ENCODE results near the gene ASCC3. TPM values are rescaled to one million over a fixed set of nuclear protein-coding genes. Genes with fewer than 3 reads are reported as not detected.

ASCC3 gene
- total and polyA plus RNA-seq, 2 of the 4 experiments (the other 2 are of a cell fraction): 25.8 to 104 TPM

- ATAC-seq (ENCODE audit: low read depth): no peak
- no peaks in the 10 kb centered on the region; the same call in 1 of the 2 replicates for H3K4me1 ChIP-seq (ENCODE audit: control insufficient read depth, insufficient read depth, low read length)
- no peak overlapping the region for H2BK5ac ChIP-seq (ENCODE audit: low read depth, low read length, poor library complexity, severe bottlenecking)
- no peak overlapping the region for H3K18ac ChIP-seq (ENCODE audit: low read depth, low read length)
- peaks cover 9 to 13% of the 10 kb centered on the region in 2 experiments; a peak in 3 of 4 replicates for H3K79me1 ChIP-seq (ENCODE audit: low read depth in 1 of 2, low read length in 2 of 2)
- H2BK20ac ChIP-seq (ENCODE audit: low read depth, low read length): no peak overlapping the region
- no peaks in the 10 kb centered on the region for H3K36me3 ChIP-seq (ENCODE audit: control insufficient read depth, insufficient read depth, low read length)
- dilution Hi-C loops (cut with HindIII; ENCODE audit: low sequenced_read_pairs, unreplicated experiment): no loop called here
- no peaks in the 10 kb centered on the region for H3K9me1 ChIP-seq (ENCODE audit: insufficient read depth, low read length)
- WGBS, 2 experiments (ENCODE audit: extremely low coverage in 2 of 2, insufficient read length in 1 of 2): no CpG with 5 or more reads among the region's 2 CpGs
- H3K4me3 ChIP-seq (ENCODE audit: insufficient read depth, low read depth, low read length): no peak overlapping the region
- H3K27ac ChIP-seq (ENCODE audit: insufficient read depth, low read length): no peak overlapping the region
- no peak overlapping the region for H3K9ac ChIP-seq (ENCODE audit: low read depth, low read length)
- no peak overlapping the region for H3K23ac ChIP-seq (ENCODE audit: low read depth, low read length)
- no peaks in the 10 kb centered on the region for H4K20me1 ChIP-seq (ENCODE audit: insufficient read depth, low read length)
- no peak overlapping the region for H4K8ac ChIP-seq (ENCODE audit: low read depth in 2 of 2, low read length in 2 of 2)
- no peak overlapping the region for H3K4ac ChIP-seq (ENCODE audit: low read depth, low read length)
- no peak overlapping the region for H2AK5ac ChIP-seq (ENCODE audit: low read depth, low read length)
- H3K14ac ChIP-seq (replicated peaks; ENCODE audit: low read depth, low read length): no peak overlapping the region
- no peak overlapping the region for H2AK9ac ChIP-seq (replicated peaks; ENCODE audit: low read depth, low read length, poor library complexity)
- H2BK15ac ChIP-seq (ENCODE audit: low read depth, low read length): no peak overlapping the region
- peak overlapping the region; percentile 77 for H3K4me2 ChIP-seq (ENCODE audit: low read depth, low read length)
- H2BK120ac ChIP-seq (ENCODE audit: low read depth, low read length): no peak overlapping the region
- ChIA-PET CTCF (no interaction called here), POLR2A (ENCODE audit: unreplicated experiment) (no interaction called here)
- no peak overlapping the region for H4K5ac ChIP-seq (ENCODE audit: low read depth, low read length)
- TF ChIP-seq RAD21 (IDR thresholded peaks at IDR 0.05; ENCODE audit: low read length) (no peak), MAFK (IDR thresholded peaks at IDR 0.05; ENCODE audit: low read depth, low read length) (no peak), MAZ (IDR thresholded peaks at IDR 0.05; ENCODE audit: borderline replicate concordance, low read depth, low read length) (no peak), BHLHE40 (IDR thresholded peaks at IDR 0.05; ENCODE audit: low read depth, low read length) (no peak), FOS (IDR thresholded peaks at IDR 0.05; ENCODE audit: low read depth, low read length) (no peak)
- no peaks in the 10 kb centered on the region for H3K27me3 ChIP-seq (ENCODE audit: control insufficient read depth, insufficient read depth, low read length)
- no peak overlapping the region for H3K56ac ChIP-seq (ENCODE audit: extremely low read depth, insufficient read depth, low read length)
- H2AFZ ChIP-seq (replicated peaks; ENCODE audit: low read length, poor library complexity): no peak overlapping the region
- intact Hi-C loops (cut with micrococcal nuclease): no loop called here
- in situ Hi-C loops (cut with MboI; ENCODE audit: low sequenced_read_pairs): no loop called here
- no TSS peak for BruUV-seq (replicated peaks)
- no peak overlapping the region for H4K91ac ChIP-seq (ENCODE audit: insufficient read depth, low read depth, low read length)
- no peaks in the 10 kb centered on the region for H3K9me3 ChIP-seq (ENCODE audit: control insufficient read depth, insufficient read depth, low read length)
- DNase-seq: no peak
Observed at GRCh38 chr6:100790084-100790483, 91.0 kb downstream of the ASCC3 start.
